CD1c-positive myeloid dendritic cell (primary cell): ENCODE results near the gene RHBDL3.

Source experiments
- DNase-seq: peaks from one replicate; pipeline ENCODE4 v3.0.0-alpha.2; 2016; ENCODE audit errors: extremely low spot score

Gene RHBDL3

GRCh38 chr17:32266389-32267301 is 1.0 kb downstream of the RHBDL3 start:
- DNase-seq = peak; percentile 62

GRCh38 chr17:32267690-32268205 is 2.1 kb downstream of the RHBDL3 start:
- peak; percentile 42 for DNase-seq

- DNase-seq = no peak
These were observed 3.2 kb downstream of the RHBDL3 start for GRCh38 chr17:32268734-32269288.

- peak; percentile 20 for DNase-seq
These were observed 3.7 kb downstream of the RHBDL3 start for GRCh38 chr17:32269377-32269776.

- no peak for DNase-seq
These were observed 6.2 kb downstream of the RHBDL3 start for GRCh38 chr17:32271844-32272243.

GRCh38 chr17:32274101-32274500 is 8.5 kb downstream of the RHBDL3 start:
- DNase-seq = no peak

- DNase-seq = no peak
These were observed 9.0 kb downstream of the RHBDL3 start for GRCh38 chr17:32274643-32275042.

GRCh38 chr17:32275060-32276042 is 9.7 kb downstream of the RHBDL3 start:
- DNase-seq = peak; percentile 59

- peak; percentile 71 for DNase-seq
These were observed 10.6 kb downstream of the RHBDL3 start for GRCh38 chr17:32276171-32276601.

- DNase-seq = no peak
These were observed 11.7 kb downstream of the RHBDL3 start for GRCh38 chr17:32277284-32277683.

GRCh38 chr17:32278815-32279214 is 13.2 kb downstream of the RHBDL3 start:
- DNase-seq = no peak

GRCh38 chr17:32279891-32280716 is 14.5 kb downstream of the RHBDL3 start:
- DNase-seq = no peak

GRCh38 chr17:32281011-32281451 is 15.4 kb downstream of the RHBDL3 start:
- no peak for DNase-seq

- no peak for DNase-seq
These were observed 18.1 kb downstream of the RHBDL3 start for GRCh38 chr17:32283745-32284201.

- no peak for DNase-seq
These were observed 19.7 kb downstream of the RHBDL3 start for GRCh38 chr17:32285306-32285705.

- DNase-seq = no peak
These were observed 20.3 kb downstream of the RHBDL3 start for GRCh38 chr17:32285746-32286517.

GRCh38 chr17:32286518-32286900 is 20.9 kb downstream of the RHBDL3 start:
- no peak for DNase-seq

- DNase-seq = no peak
These were observed 22.3 kb downstream of the RHBDL3 start for GRCh38 chr17:32287804-32288511.

- DNase-seq = peak; percentile 19
These were observed 23.0 kb downstream of the RHBDL3 start for GRCh38 chr17:32288615-32289014.
